Heart left ventricle (tissue), 16 donors: Measurements from ENCODE around the gene RFX2. TPM values are rescaled to one million over a fixed set of nuclear protein-coding genes. Genes with fewer than 3 reads are reported as not detected.

Experiments used
- ATAC-seq, 4 donors: fragments of 200-7000 bp; cut with Tn5 transposase; one replicate each; pipeline ENCODE4 v1.9.1; 2020 to 2022; ENCODE audit warnings: moderate library complexity in 4 of 4, mild to moderate bottlenecking in 3 of 4, moderate number of reproducible peaks in 1 of 4
- DNase-seq, 5 donors: peaks; one replicate each; pipeline ENCODE4 v3.0.0-alpha.2; 2020
- H3K27ac ChIP-seq, 12 donors: fragments of 200-600 bp; sonication (generic) in 4 of 12; one replicate each; pipeline versions ENCODE4 v1.5.0 to v1.8.0; 2016 to 2022; ENCODE audit warnings: mild to moderate bottlenecking in 2 of 12
- H3K27me3 ChIP-seq, 9 donors: fragments of 200-600 bp; sonication (generic) in 2 of 9; one replicate each; pipeline versions ENCODE4 v1.5.1 to v1.8.0; 2016 to 2022; ENCODE audit warnings: mild to moderate bottlenecking in 3 of 9
- H3K36me3 ChIP-seq, 9 donors: fragments of 200-600 bp; sonication (generic) in 2 of 9; one replicate each; pipeline versions ENCODE4 v1.5.0 to v1.8.0; 2018 to 2022; ENCODE audit warnings: mild to moderate bottlenecking in 2 of 9
- H3K4me1 ChIP-seq, 12 donors: fragments of 200-600 bp; sonication (generic) in 4 of 12; one replicate each; pipeline versions ENCODE4 v1.5.0 to v1.8.0; 2016 to 2022; ENCODE audit warnings: mild to moderate bottlenecking in 3 of 12
- H3K4me3 ChIP-seq, 12 donors: fragments of 200-600 bp; sonication (generic) in 4 of 12; one replicate each; pipeline versions ENCODE4 v1.5.0 to v1.8.0; 2017 to 2022; ENCODE audit warnings: mild to moderate bottlenecking in 9 of 12, moderate library complexity in 4 of 12
- H3K9me3 ChIP-seq, 12 donors: fragments of 200-600 bp; sonication (generic) in 4 of 12; one replicate each; pipeline versions ENCODE4 v1.5.0 to v1.8.0; 2016 to 2022; ENCODE audit warnings: mild to moderate bottlenecking in 1 of 12
- CTCF ChIP-seq, 12 donors: fragments of 200-600 bp; sonication (generic) in 4 of 12; IDR thresholded peaks; one replicate each; pipeline versions ENCODE4 v1.5.0 to v1.8.0; 2018 to 2022; ENCODE audit warnings: antibody characterized with exemption in 12 of 12, mild to moderate bottlenecking in 5 of 12
- POLR2A ChIP-seq, 2 donors: fragments of 450-650 bp; IDR thresholded peaks; one replicate each; pipeline ENCODE4 v1.6.1; 2017; ENCODE audit warnings: antibody characterized with exemption in 2 of 2, mild to moderate bottlenecking in 2 of 2, moderate library complexity in 2 of 2
- WGBS, 4 donors: extraction: QIAGEN DNeasy Blood & Tissue Kit in 2 of 4; methylation state at CpG; one replicate each; pipeline versions ENCODE4 v1.1.5 to v1.1.7; 2013 to 2018; 5-methylcytosine and 5-hydroxymethylcytosine counted together
- intact Hi-C, 10 donors: fragments of 100-400 bp; cut with DNase I; formaldehyde crosslinking; loops; one replicate each; pipeline versions ENCODE4 v1.11.1 to v1.14.2; 2022
- polyA plus RNA-seq, 2 donors: library from polyadenylated mRNA; stranded (reverse); fragments of 200-250 nt; gene quantifications; one replicate each; pipeline ENCODE4 v1.2.3, GENCODE V29; 2013
- total RNA-seq, 9 donors: library from RNA; depleted of rRNA in 2 of 9; stranded (reverse); fragments of >200 nt in 2 of 9; fragmentation: NEBNext Ultra II Directional in 3 of 9; extraction: Animal tissue kit (Norgen Biotek cat#: 25700) in 3 of 9; gene quantifications; one replicate each; pipeline versions ENCODE4 v1.1.0 to v1.2.4, GENCODE V29; 2016 to 2023
- donor health status: ischemic (EF 13 %, LVEDD 7.1; RV severe dilation, severe dysfunction).
- donor health status: healthy with polysubstance abuse.
- donor health status: DM: no; HTN: yes; CAD: no.
- donor health status: DM: no; HTN: no; CAD: no.
- donor health status: ischemic (EF 25% LVEDD 6.9; RV normal size, moderate dysfunction).
- donor health status: ischemic (EF 25% LVEDD 5.7; RV mildly dilated, moderate dysfunction).
- donor health status: healthy.
- donor health status: DM: yes; HTN: yes; CAD: no.
- donor health status: ischemic (EF 35%, LVEDD 5.7; RV mildly dilated, moderate dysfunction).
- donor health status: nonischemic (EF 11% LVEDD 7.7; RV severe dilation, severe dysfunction).
- donor health status: DM: yes; HTN: yes; CAD: no.
- donor health status: PGD.
- donor health status: ischemic (EF 29% LVEDD 5.4; RV normal size, mild dysfunction).
- donor health status: nonischemic (EF 23%, LVEDD 6.1; RV moderate dilation, normal function).

Gene RFX2
- total and polyA plus RNA-seq, 11 donors, result 2.8 to 20.0 (median 5.9) TPM

- H3K36me3 ChIP-seq, result no peaks in the 10 kb centered on the region
- H3K9me3 ChIP-seq, result no peaks in the 10 kb centered on the region
- 43 to 53% (median 44%) methylated on average over 39 to 40 of the region's 40 CpGs for WGBS, 4 donors
- DNase-seq (peak; percentile 75 to 88 (median 84)), ATAC-seq (peak; percentile 74 to 93 (median 92))
- intact Hi-C loops, result no loop called here
- peak overlapping the region; percentile 69 to 89 (median 77) for H3K27ac ChIP-seq
- no peaks in the 10 kb centered on the region for H3K27me3 ChIP-seq
- peaks cover 0 to 50% (median 27%) of the 10 kb centered on the region in 12 donors for H3K4me1 ChIP-seq
- TF ChIP-seq POLR2A (IDR thresholded peaks at IDR 0.05) (no peak), CTCF (IDR thresholded peaks at IDR 0.05) (peak in 1 of 12 donors; percentile 10)
- peak overlapping the region in 9 of 12 donors; percentile 13 to 51 (median 32) for H3K4me3 ChIP-seq
Observed at GRCh38 chr19:6092329-6093286, 17.7 kb downstream of the RFX2 start.

GRCh38 chr19:6091771-6092291, 18.5 kb downstream of the RFX2 start:
- peak overlapping the region; percentile 69 to 89 (median 77) for H3K27ac ChIP-seq
- H3K9me3 ChIP-seq, result no peaks in the 10 kb centered on the region
- intact Hi-C loops, result no loop called here
- 53 to 61% (median 59%) methylated on average over 8 of the region's 8 CpGs for WGBS, 4 donors
- no peaks in the 10 kb centered on the region for H3K27me3 ChIP-seq
- no peaks in the 10 kb centered on the region for H3K36me3 ChIP-seq
- no peak for TF ChIP-seq POLR2A (IDR thresholded peaks at IDR 0.05)
- peak in 1 of 12 donors; percentile 6 for TF ChIP-seq CTCF (IDR thresholded peaks at IDR 0.05)
- ATAC-seq (no peak), DNase-seq (no peak)
- peak overlapping the region in 9 of 12 donors; percentile 13 to 51 (median 32) for H3K4me3 ChIP-seq
- H3K4me1 ChIP-seq, result peaks cover 0 to 58% (median 34%) of the 10 kb centered on the region in 12 donors

- no peak for TF ChIP-seq CTCF (IDR thresholded peaks at IDR 0.05)
- TF ChIP-seq POLR2A (IDR thresholded peaks at IDR 0.05), result no peak
- Histone ChIP-seq H3K27ac (peak overlapping the region in 1 of 12 donors; percentile 89), H3K4me3 (no peak overlapping the region), H3K9me3 (no peaks in the 10 kb centered on the region), H3K36me3 (no peaks in the 10 kb centered on the region), H3K4me1 (peaks cover 0 to 66% (median 36%) of the 10 kb centered on the region in 12 donors), H3K27me3 (no peaks in the 10 kb centered on the region)
- no peak for DNase-seq
- 94 to 98% (median 97%) methylated on average over 3 of the region's 3 CpGs for WGBS, 4 donors
- no peak for ATAC-seq
- intact Hi-C loops, result no loop called here
Observed at GRCh38 chr19:6090634-6091033, 19.7 kb downstream of the RFX2 start.

GRCh38 chr19:6088602-6089049, 21.7 kb downstream of the RFX2 start:
- Histone ChIP-seq H3K27ac (peak overlapping the region in 11 of 12 donors; percentile 19 to 80 (median 71)), H3K4me1 (peaks cover 0 to 66% (median 36%) of the 10 kb centered on the region in 12 donors), H3K9me3 (peaks cover 0 to 3% (median 0%) of the 10 kb centered on the region in 12 donors), H3K27me3 (no peaks in the 10 kb centered on the region), H3K4me3 (peak overlapping the region in 2 of 12 donors; percentile 10 to 34), H3K36me3 (no peaks in the 10 kb centered on the region)
- no peak for DNase-seq
- TF ChIP-seq POLR2A (IDR thresholded peaks at IDR 0.05), result no peak
- no peak for TF ChIP-seq CTCF (IDR thresholded peaks at IDR 0.05)
- 86 to 96% (median 95%) methylated on average over 3 of the region's 3 CpGs for WGBS, 4 donors
- ATAC-seq, result no peak
- intact Hi-C loops, result loop anchor here in 1 of 10 donors (1.0 kb wide), 1 partner anchor 12 kb away; no protein-coding TSS in a partner anchor
